HFFc6 (cell line): ENCODE measurements around the gene PTH2R. TPM values are rescaled to one million over a fixed set of nuclear protein-coding genes. Genes with fewer than 3 reads are reported as not detected.

Source experiments
- DNase-seq: peaks from one replicate; pipeline ENCODE4 v3.0.0-alpha.2; 2018
- H3K27ac Mint-ChIP-seq: 2 replicates; pipeline ENCODE4 v1.8.0; 2020; ENCODE audit warnings: mild to moderate bottlenecking, mixed read lengths
- H3K27me3 Mint-ChIP-seq: 2 replicates; pipeline ENCODE4 v1.8.0; 2021; ENCODE audit warnings: mild to moderate bottlenecking, moderate library complexity, mixed read lengths; ENCODE audit not compliant: insufficient read depth
- H3K36me3 Mint-ChIP-seq: 2 replicates; pipeline ENCODE4 v1.8.0; 2021; ENCODE audit warnings: low read depth, mixed read lengths
- H3K4me1 Mint-ChIP-seq: 2 replicates; pipeline ENCODE4 v1.8.0; 2020; ENCODE audit warnings: low read depth, mixed read lengths
- H3K4me3 Mint-ChIP-seq: 2 replicates; pipeline ENCODE4 v1.8.0; 2020; ENCODE audit warnings: mild to moderate bottlenecking, moderate library complexity, mixed read lengths
- H3K9me3 Mint-ChIP-seq: 2 replicates; pipeline ENCODE4 v1.8.0; 2020; ENCODE audit warnings: mild to moderate bottlenecking, mixed read lengths
- CTCF ChIP-seq: fragments of 200-600 bp; sonication (generic); IDR thresholded peaks from 2 replicates; pipeline ENCODE4 v1.5.0; 2021; ENCODE audit warnings: antibody characterized with exemption, mild to moderate bottlenecking
- total RNA-seq, 6 experiments: library from RNA; stranded (reverse); fragmentation: NEBNext Ultra II Directional; extraction: Animal tissue kit (Norgen Biotek cat#: 25700); gene quantifications; 2 replicates in 1 of 6; 3 replicates in 5 of 6; pipeline ENCODE4 v1.2.3, GENCODE V29; 2021

PTH2R gene
- total RNA-seq, 6 experiments from 2014 or later, result not detected

GRCh38 chr2:208541461-208541988 is 134.9 kb downstream of the PTH2R start:
- Mint-ChIP-seq H3K4me1 (no peaks in the 10 kb centered on the region), H3K27me3 (no peaks in the 10 kb centered on the region), H3K9me3 (peaks cover 48% of the 10 kb centered on the region), H3K27ac (no peak overlapping the region), H3K36me3 (no peaks in the 10 kb centered on the region), H3K4me3 (no peak overlapping the region)
- no peak for DNase-seq
- no peak for TF ChIP-seq CTCF

GRCh38 chr2:208541989-208542464 is 135.4 kb downstream of the PTH2R start:
- H3K4me1 Mint-ChIP-seq, result no peaks in the 10 kb centered on the region
- TF ChIP-seq CTCF, result no peak
- peaks cover 47% of the 10 kb centered on the region for H3K9me3 Mint-ChIP-seq
- H3K36me3 Mint-ChIP-seq, result no peaks in the 10 kb centered on the region
- no peaks in the 10 kb centered on the region for H3K27me3 Mint-ChIP-seq
- H3K4me3 Mint-ChIP-seq, result no peak overlapping the region
- no peak overlapping the region for H3K27ac Mint-ChIP-seq
- no peak for DNase-seq

- no peaks in the 10 kb centered on the region for H3K4me1 Mint-ChIP-seq
- no peak for TF ChIP-seq CTCF
- DNase-seq, result no peak
- H3K9me3 Mint-ChIP-seq, result peaks cover 41% of the 10 kb centered on the region
- H3K27ac Mint-ChIP-seq, result no peak overlapping the region
- H3K27me3 Mint-ChIP-seq, result no peaks in the 10 kb centered on the region
- no peak overlapping the region for H3K4me3 Mint-ChIP-seq
- no peaks in the 10 kb centered on the region for H3K36me3 Mint-ChIP-seq
Measured at GRCh38 chr2:208542465-208543041, 136.0 kb downstream of the PTH2R start.

Other genes starting within 250 kb of the PTH2R start
- not detected for gene CRYGA, start 243.2 kb upstream of the PTH2R start, total RNA-seq
- not detected for gene C2orf80, start 216.8 kb upstream of the PTH2R start, total RNA-seq
- gene IDH1, start 151.7 kb upstream of the PTH2R start, total RNA-seq, result 10 to 100 TPM; 42.7 to 61.7 (median 58.4) TPM
- 10 to 100 TPM; 17.2 to 22.0 (median 20.2) TPM for gene PIKFYVE, start 140.5 kb upstream of the PTH2R start, total RNA-seq